Measurements from ENCODE around the gene CAPN7. TPM values are rescaled to one million over a fixed set of nuclear protein-coding genes. Genes with fewer than 3 reads are reported as not detected.
A peak's percentile ranks its signal among the peaks of the same experiment; 100 is the strongest.

CAPN7 gene
- total and polyA plus RNA-seq, 2 donors (not counting 1 experiment from before 2014, with no cell fraction given): 40.4 to 85.9 TPM

DNA sequence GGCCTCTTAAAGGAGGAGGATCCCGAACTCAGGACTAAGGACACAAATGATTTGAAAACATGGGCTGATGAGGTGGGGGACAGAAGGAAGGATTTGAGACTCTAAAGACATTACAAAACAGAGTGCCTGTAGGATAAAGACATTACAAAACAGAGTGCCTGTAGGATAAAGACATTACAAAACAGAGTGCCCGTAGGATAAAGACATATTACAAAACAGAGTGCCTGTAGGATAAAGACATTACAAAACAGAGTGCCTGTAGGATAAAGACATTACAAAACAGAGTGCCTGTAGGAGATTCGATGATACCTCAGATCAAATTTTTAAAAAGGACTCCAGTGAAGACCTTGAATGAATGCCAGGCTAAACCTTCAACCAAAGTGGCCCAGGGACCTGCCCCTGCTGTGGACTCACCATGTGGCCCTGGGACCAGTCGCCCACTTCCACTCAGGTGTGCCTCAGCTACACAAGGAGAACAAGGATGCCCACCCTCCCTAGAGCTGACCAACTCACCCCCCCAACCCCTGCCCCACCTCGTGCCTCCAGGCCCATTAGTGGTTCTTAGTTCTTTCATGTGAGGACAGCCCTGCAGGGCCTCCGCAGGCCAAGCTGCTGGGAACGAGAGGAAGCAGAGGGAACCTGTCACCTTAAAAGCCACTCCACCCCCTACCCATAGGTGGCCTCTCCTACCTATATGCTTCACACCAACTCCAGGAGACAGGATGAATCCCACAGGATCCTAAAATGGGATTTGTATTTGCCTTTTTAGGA lies 66.6 kb downstream of the CAPN7 start:
- POLR2A ChIA-PET: interaction anchor here (0.9 to 1.7 kb wide), 3 partner anchors 18 to 89 kb away, joined by 3 to 4 read pairs (median 4); no protein-coding TSS in a partner anchor
- Mint-ChIP-seq H3K9me3 (ENCODE audit: insufficient read depth) (peaks cover 2% of the 10 kb centered on the region), H3K27ac (peak overlapping the region; percentile 94), H3K4me3 (peak overlapping the region; percentile 82), H3K27me3 (no peaks in the 10 kb centered on the region), H3K4me1 (peaks cover 81% of the 10 kb centered on the region)
- intact Hi-C loops (cut with micrococcal nuclease): loop anchor here (1.0 kb wide), 4 partner anchors 12 to 106 kb away; partner anchors contain the start of gene SH3BP5
- ATAC-seq (ENCODE audit: low read depth) (no peak), DNase-seq (peak; percentile 46)
- peak overlapping the region; percentile 50 to 69 for H3K27ac ChIP-seq (ENCODE audit: low read length in 2 of 2)
- H3K9ac ChIP-seq (ENCODE audit: low read length): no peak overlapping the region
- peaks cover 0 to 7% (median 0%) of the 10 kb centered on the region in 3 donors for H3K9me3 ChIP-seq (ENCODE audit: control extremely low read depth in 1 of 3, control insufficient read depth in 2 of 3, insufficient read depth in 1 of 3, low read length in 2 of 3)
- H4K20me1 ChIP-seq (ENCODE audit: control insufficient read depth, insufficient read depth, low read length, poor library complexity, severe bottlenecking): peaks cover 98% of the 10 kb centered on the region
- peaks cover 8 to 34% of the 10 kb centered on the region in 2 experiments for H3K36me3 ChIP-seq (replicated peaks in 1 of 2; ENCODE audit: control extremely low read depth in 1 of 2, control insufficient read depth in 1 of 2, extremely low read depth in 1 of 2, insufficient read depth in 2 of 2, low read length in 1 of 2)
- CTCF ChIA-PET: interaction anchor here (1.1 to 13.8 kb wide), 5 partner anchors 23 to 130 kb away, joined by 4 to 421 read pairs (median 9); partner anchors contain the start of gene SH3BP5
- H3K4me1 ChIP-seq (ENCODE audit: control insufficient read depth in 2 of 2, insufficient read depth in 2 of 2, low read length in 2 of 2): peaks cover 89 to 99% of the 10 kb centered on the region in 2 donors
- H3K79me2 ChIP-seq (ENCODE audit: control insufficient read depth, insufficient read depth, low read length): peaks cover 65% of the 10 kb centered on the region
- H3K27me3 ChIP-seq (replicated peaks in 1 of 4; ENCODE audit: control extremely low read depth in 1 of 4, control insufficient read depth in 3 of 4, insufficient read depth in 4 of 4, low read length in 3 of 4): no peaks in the 10 kb centered on the region
- WGBS (ENCODE audit: insufficient coverage): 87% methylated on average over 3 of the region's 7 CpGs
- TF ChIP-seq, protein P1, sequence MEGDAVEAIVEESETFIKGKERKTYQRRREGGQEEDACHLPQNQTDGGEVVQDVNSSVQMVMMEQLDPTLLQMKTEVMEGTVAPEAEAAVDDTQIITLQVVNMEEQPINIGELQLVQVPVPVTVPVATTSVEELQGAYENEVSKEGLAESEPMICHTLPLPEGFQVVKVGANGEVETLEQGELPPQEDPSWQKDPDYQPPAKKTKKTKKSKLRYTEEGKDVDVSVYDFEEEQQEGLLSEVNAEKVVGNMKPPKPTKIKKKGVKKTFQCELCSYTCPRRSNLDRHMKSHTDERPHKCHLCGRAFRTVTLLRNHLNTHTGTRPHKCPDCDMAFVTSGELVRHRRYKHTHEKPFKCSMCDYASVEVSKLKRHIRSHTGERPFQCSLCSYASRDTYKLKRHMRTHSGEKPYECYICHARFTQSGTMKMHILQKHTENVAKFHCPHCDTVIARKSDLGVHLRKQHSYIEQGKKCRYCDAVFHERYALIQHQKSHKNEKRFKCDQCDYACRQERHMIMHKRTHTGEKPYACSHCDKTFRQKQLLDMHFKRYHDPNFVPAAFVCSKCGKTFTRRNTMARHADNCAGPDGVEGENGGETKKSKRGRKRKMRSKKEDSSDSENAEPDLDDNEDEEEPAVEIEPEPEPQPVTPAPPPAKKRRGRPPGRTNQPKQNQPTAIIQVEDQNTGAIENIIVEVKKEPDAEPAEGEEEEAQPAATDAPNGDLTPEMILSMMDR (IDR thresholded peaks at IDR 0.05): no peak
- TF ChIP-seq EZH2 (IDR thresholded peaks at IDR 0.05; ENCODE audit: borderline replicate concordance, insufficient read depth, low read depth, low read length, poor library complexity, severe bottlenecking): no peak
- H2AFZ ChIP-seq (ENCODE audit: insufficient read depth, low read depth, low read length, poor library complexity, severe bottlenecking): no peak overlapping the region
- peak overlapping the region; percentile 56 for H3K4me2 ChIP-seq (replicated peaks; ENCODE audit: low read depth, low read length, poor library complexity, severe bottlenecking)
- peak overlapping the region in 1 of 5 experiments; percentile 15 for H3K4me3 ChIP-seq (ENCODE audit: control extremely low read depth in 1 of 5, extremely low read depth in 1 of 5, insufficient read depth in 1 of 5, low read depth in 2 of 5, low read length in 4 of 5)
